Activated T-cell treated with anti-CD3 and anti-CD28 coated beads, Interleukin-2, amount 50 U/mL, for 48 hours (primary cell): Measurements from ENCODE around the gene ESRRG.

Source experiments
- DNase-seq, 2 experiments: peaks; one replicate each; pipeline ENCODE4 v3.0.0-alpha.2; 2020

The ESRRG gene

GRCh38 chr1:216702170-216702569, 21.1 kb downstream of the ESRRG start:
- no peak for DNase-seq

DNA sequence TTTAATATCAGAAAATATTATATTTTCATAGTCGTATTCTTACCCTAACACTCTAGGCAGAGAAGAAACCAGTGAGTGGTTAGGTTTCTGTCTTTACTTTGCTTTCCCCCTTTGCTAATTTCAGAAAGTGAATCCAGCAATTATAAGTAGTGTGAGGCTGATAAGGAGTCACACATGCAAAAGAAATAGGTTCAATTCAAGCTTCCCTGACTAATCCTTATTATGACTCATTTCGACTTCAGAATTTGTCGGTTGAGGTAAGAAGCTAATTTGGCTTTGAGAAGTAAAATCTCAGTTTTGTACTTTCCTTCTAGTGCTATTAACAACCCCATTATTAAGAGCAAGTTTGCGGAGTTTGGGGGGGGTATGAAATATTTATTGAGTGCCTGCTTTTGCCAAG, 22.4 kb downstream of the ESRRG start:
- DNase-seq = no peak

GRCh38 chr1:216691710-216692109, 31.5 kb downstream of the ESRRG start:
- no peak for DNase-seq

- no peak for DNase-seq
Measured at GRCh38 chr1:216690603-216691002, 32.6 kb downstream of the ESRRG start.

DNA sequence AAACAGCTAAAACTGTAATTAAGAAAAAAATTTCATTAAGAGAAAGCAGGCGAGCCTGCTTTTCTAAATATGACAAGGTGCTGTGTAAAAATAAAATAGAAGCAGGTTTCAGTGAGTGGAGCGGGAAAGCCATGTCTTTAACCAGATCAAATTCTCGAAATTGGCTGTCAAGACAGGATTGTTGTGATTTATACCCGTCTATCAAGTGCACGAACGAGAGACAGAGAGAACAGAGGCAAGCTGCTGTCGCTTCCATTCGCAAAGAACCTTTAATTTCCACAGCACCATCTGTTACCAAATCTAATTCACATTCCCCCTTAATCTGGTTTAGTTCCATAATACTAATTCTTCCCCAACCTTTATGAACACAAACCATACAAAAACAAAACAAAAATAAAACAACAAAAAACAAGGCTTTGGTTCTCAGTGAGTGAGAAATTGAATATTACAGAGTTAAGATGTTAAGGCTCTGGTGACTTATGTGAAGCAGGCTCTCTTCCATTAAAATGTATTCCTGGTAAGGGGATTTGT, 35.0 kb downstream of the ESRRG start:
- no peak for DNase-seq

DNA sequence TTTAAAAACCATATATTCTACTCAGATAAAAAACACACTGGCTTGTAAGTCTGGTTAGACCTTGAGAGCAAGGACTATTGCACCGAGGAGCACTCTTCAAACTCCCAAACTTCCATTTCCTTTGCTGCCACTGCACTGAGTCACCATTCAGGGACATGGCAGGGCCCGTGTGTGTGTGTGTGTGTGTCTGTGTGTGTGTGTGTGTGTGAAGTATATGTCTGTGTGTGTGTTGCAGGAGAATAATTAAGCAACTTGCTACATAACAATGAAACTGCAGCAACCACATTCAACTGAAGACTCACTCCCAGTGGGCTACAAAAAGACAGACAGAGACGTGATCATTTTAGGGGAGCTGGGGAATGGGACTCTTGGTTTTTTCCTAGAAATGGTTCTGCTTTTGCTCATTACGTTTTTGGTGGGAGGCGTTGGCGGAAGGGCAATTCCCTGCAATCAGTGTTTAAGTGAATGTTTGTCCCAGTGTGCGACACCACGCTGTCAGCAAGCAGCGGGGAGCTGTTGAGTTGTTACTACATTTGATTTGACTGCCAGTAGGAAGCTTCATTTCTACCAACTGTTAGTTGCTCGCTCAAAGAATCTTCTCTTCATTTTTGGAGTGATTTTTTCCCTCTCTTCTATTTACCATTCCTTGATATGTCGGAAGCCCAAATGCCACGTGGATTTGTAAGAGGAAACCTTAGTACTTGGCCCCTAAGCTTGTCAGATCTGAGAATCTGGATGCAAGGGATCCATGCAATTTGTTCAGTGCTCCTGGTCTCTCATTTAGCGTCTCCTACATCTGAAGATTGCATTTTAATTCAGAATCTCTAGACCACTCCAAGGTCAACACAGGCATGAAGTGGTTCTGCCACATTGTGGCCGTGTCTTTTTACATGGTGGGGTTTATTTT, 36.1 kb downstream of the ESRRG start:
- no peak for DNase-seq

DNA sequence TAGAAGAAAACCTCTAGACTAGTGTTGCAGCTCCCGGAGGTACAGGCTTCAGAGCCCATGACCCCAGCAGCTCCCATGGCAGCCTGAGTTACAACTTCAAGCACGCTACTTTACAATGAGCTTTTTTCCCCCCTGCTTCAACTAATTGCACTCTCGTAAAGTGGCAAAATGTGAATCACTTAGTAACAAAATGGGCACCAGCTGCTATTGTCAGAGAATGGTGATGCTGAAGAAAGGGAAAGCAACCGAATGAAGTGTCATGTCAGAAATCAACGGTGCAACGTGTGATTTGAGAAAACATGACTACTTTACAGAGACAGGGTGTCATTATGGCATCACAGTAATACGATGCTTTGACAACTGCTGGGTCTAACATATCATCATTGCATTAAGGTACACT, 40.5 kb downstream of the ESRRG start:
- no peak for DNase-seq

GRCh38 chr1:216679108-216679507, 44.1 kb downstream of the ESRRG start:
- DNase-seq = no peak

GRCh38 chr1:216670118-216670883, 52.9 kb downstream of the ESRRG start:
- no peak for DNase-seq

DNA sequence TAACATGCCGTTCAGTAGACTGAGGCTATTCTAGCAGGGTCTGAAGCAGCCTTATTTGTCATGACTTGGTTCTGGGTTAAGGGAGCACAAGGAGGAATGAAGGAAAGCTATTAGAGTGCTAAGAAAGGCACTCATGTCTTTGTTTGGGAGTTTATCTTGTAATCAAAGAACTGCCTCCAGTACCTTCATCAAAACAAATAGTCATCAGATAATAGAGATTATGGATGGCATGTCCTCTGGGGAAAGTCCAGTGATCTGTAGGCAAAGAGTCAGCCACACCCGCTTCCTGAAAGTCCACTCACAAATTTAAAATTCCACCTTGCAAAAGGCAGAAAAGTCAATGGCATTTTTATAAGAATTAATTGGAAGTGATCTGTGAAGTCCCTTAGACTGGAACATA, 56.8 kb downstream of the ESRRG start:
- no peak for DNase-seq

GRCh38 chr1:216665856-216666255, 57.4 kb downstream of the ESRRG start:
- DNase-seq = no peak

DNA sequence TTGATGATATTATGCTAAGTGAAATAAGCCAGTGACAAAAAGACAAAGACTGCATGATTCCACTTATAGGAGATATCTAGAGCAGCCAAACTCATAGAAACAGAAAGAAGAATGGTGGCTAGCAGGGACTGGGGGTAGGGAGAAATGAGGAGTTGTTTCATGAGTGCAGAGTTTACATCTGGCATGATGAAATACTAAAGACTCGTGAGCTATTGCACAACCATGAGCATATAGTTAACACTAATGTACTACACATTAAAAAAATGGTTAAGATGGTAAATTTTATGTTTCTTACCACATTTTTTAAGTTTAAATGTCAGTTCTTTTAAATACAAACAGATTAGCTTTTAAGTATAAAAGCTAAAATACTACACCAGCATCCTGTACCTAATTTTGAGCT, 57.8 kb downstream of the ESRRG start:
- no peak for DNase-seq

DNA sequence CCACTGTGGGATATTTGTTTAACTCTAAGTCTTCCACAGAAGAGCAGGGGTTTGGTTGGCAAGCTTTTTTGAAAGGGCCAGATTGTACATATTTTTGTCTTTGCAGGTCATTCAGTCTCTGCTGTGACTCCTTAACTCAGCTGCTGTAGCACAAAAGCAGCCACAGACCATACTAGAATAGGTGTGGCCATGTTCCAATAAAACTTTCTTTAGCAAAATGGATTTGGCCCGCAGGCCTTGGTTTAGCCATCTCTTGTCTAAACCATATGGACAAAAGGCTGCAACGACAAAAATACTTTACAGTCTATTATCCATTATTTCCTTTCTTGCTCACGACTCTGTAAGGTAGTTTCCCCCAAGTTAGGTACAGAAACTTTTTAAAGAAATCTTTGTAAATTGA, 60.5 kb downstream of the ESRRG start:
- DNase-seq = no peak

DNA sequence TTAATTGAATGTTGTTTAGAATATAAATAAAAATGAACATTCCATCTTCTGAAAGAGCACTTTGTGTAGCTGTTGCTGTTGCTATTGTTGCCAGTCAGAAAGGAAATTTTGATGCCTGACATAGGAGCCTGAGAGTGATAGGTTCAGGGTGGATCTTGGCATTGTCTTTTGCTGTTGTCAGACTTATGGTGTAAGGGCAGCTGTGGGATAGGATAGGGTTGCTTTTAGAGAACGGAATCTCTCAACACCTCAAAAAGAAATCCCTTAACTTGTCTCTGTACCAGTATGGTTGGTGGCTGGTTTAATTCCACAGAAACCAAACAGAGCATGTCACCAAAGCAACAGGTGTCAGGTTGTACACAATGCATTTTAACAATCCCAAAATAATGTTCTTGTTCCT, 62.7 kb downstream of the ESRRG start:
- no peak for DNase-seq

DNA sequence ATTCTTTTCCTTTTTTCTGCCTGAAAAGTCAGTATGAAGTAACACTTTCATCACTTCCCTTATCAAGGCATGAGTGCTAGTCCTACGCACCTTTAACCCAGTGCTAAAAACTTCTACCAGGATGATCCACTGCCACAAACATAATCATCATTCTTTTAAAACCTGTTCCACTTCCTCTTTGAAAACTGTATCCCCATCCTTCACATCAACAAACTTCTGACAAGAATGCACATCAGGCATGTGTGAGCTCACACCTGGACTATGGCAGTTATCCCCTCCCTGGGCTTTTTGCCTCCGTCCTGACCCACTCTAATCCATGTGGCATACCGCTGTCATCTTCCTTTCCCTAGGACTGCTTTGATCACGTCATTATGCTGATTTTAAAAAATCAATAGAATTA, 70.2 kb downstream of the ESRRG start:
- no peak for DNase-seq

DNA sequence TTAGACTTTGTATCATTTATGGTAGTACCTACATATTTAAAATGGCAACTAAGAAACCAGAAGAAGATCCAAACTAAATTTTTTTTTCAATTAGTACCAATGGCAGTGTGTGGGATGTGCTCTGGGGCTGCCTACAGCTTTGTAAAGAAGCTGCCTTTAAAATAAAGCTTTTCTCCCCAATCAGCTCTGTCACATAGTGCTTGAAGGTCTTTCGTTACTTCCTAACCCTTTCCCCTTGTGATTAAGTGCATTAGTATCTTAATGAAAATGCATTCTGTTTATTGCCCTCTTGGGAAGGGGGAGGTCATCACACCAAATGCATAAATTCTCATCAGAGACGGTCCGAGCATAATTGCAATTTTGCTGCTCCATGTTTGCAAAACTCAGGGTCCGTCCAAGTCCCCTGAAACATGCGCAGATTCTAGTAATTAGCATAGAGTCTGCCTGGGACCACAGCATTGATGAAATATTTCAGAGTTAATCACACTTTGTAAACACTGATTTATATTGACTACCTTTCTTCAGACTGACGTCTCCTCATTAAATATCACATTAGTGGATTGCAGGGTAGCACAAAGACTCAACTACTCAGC, 71.3 kb downstream of the ESRRG start:
- DNase-seq = no peak

DNA sequence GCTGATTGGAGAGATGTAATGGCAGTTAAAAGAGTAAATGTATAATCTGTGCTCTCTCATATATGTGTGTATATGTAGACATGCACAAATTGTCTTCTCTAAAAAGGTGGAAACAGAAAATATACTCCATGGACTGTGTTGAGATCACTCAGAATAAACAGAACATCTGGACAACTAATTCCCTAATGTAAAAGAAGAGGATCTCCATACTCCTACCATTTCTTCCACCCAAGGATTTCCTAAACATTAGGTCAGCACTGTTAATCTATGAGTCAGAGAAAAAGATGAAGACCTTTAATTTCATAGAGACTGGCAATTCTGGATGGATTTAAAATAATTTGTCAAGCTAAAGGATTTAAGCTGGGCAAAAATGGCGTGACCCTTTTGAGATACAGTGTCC, 80.1 kb downstream of the ESRRG start:
- DNase-seq = no peak

GRCh38 chr1:216641669-216642460, 81.4 kb downstream of the ESRRG start:
- no peak for DNase-seq

- DNase-seq = no peak
Measured at GRCh38 chr1:216640100-216640499, 83.1 kb downstream of the ESRRG start.

DNA sequence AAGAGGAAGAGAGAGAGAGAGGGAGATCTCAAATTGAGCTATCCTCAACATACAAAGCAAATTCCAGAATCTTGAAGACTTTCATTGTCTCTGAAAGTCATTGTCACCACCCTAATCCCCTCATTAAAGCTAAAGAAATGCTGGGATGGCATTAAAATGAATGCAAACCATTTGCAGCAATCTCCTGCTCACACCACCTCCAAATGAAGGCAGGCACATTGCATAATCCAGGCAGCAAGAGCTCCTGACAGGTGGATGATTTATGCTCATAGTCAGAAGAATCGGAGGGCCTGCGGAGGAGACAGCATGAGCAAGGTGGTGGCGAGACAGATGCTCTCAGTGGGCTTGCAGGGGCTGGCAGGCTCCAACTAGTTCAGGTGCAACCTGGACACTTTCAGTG, 90.2 kb downstream of the ESRRG start:
- no peak for DNase-seq

- no peak for DNase-seq
Measured at GRCh38 chr1:216630532-216630931, 92.7 kb downstream of the ESRRG start.

- DNase-seq = no peak
Measured at GRCh38 chr1:216627252-216627651, 96.0 kb downstream of the ESRRG start.
